ENCODE measurements around the gene TPRN.

- no peak for TF ChIP-seq EZH2 (IDR thresholded peaks at IDR 0.05; ENCODE audit: borderline replicate concordance, low read depth, low read length, poor library complexity, severe bottlenecking)
- TF ChIP-seq CTCF (conservative IDR thresholded peaks at IDR 0.05; ENCODE audit: low read depth, low read length): no peak
Measured at GRCh38 chr9:137163365-137163715, 37.2 kb downstream of the TPRN start.
